ENCODE results near the gene CRYZL1. TPM values are rescaled to one million over a fixed set of nuclear protein-coding genes. Genes with fewer than 3 reads are reported as not detected.

Gene CRYZL1
- total RNA-seq, 1 experiment from 2014 or later = 13.5 TPM

- H3K79me1 ChIP-seq (ENCODE audit: insufficient read depth, low read depth, low read length, poor library complexity, severe bottlenecking) = peaks cover 5% of the 10 kb centered on the region
- Mint-ChIP-seq H3K4me1 (peaks cover 24 to 27% of the 10 kb centered on the region in 2 experiments), H3K9me3 (no peaks in the 10 kb centered on the region; a peak in 1 of 5 replicates), H3K27me3 (ENCODE audit: low read depth) (no peaks in the 10 kb centered on the region), H3K4me3 (peak within 1 kb of the TSS; percentile 97 to 99), H3K27ac (peak within 1 kb of the TSS; percentile 100), H3K36me3 (ENCODE audit: insufficient read depth in 1 of 3, low read depth in 3 of 3) (peaks cover 26 to 60% (median 42%) of the 10 kb centered on the region in 3 experiments)
- H3K14ac ChIP-seq (ENCODE audit: insufficient read depth, low read length) = peak within 1 kb of the TSS; percentile 97
- H4K91ac ChIP-seq (ENCODE audit: insufficient read length, low read depth, low read length) = no peak within 1 kb of the TSS
- no peak within 1 kb of the TSS for H2AK5ac ChIP-seq (ENCODE audit: insufficient read length, low read length)
- peak within 1 kb of the TSS; percentile 98 for H3K27ac ChIP-seq (ENCODE audit: insufficient read length, low read depth, low read length)
- H2AFZ ChIP-seq (ENCODE audit: low read length) = peak within 1 kb of the TSS; percentile 53
- H3K79me2 ChIP-seq (ENCODE audit: insufficient read depth, low read length) = peaks cover 43% of the 10 kb centered on the region
- WGBS (ENCODE audit: extremely low coverage, insufficient read length, low lambda C conversion rate) = no CpG with 5 or more reads among the region's 57 CpGs
- no peak within 1 kb of the TSS for H2BK20ac ChIP-seq (ENCODE audit: low read depth, low read length, poor library complexity, severe bottlenecking)
- H2BK12ac ChIP-seq (ENCODE audit: insufficient read length, low read depth, low read length) = peak within 1 kb of the TSS; percentile 23
- peak within 1 kb of the TSS; percentile 95 for H3T11ph ChIP-seq (ENCODE audit: low read length)
- peak within 1 kb of the TSS; percentile 98 for H3K4me2 ChIP-seq (ENCODE audit: insufficient read depth, insufficient read length, low read length)
- peak within 1 kb of the TSS; percentile 98 for H3K56ac ChIP-seq (ENCODE audit: insufficient read length, low read depth, low read length)
- peak within 1 kb of the TSS; percentile 79 for H2BK120ac ChIP-seq (ENCODE audit: low read depth, low read length, poor library complexity, severe bottlenecking)
- peak within 1 kb of the TSS; percentile 99 for H3K18ac ChIP-seq (ENCODE audit: insufficient read length, low read depth, low read length)
- no peaks in the 10 kb centered on the region for H3K9me3 ChIP-seq (ENCODE audit: control insufficient read depth, low read depth, low read length)
- H3K27me3 ChIP-seq (ENCODE audit: insufficient read depth, low read length) = no peaks in the 10 kb centered on the region
- no peak for TF ChIP-seq CTCF (conservative IDR thresholded peaks at IDR 0.05)
- no peaks in the 10 kb centered on the region for H4K20me1 ChIP-seq (ENCODE audit: control insufficient read depth, insufficient read depth, insufficient read length)
- no peak within 1 kb of the TSS for H3K23ac ChIP-seq (ENCODE audit: insufficient read length, low read depth, low read length)
- H4K8ac ChIP-seq (replicated peaks; ENCODE audit: insufficient read length, low read depth, low read length) = no peak within 1 kb of the TSS
- peak within 1 kb of the TSS; percentile 7; the same call in 1 of the 2 replicates for H3K4ac ChIP-seq (ENCODE audit: low read depth, low read length)
- no peaks in the 10 kb centered on the region for H3K4me1 ChIP-seq (ENCODE audit: insufficient read depth, low read length)
- DNase-seq = peak; percentile 99
- H2BK5ac ChIP-seq (ENCODE audit: insufficient read length, low read length) = peak within 1 kb of the TSS; percentile 91
- H3K9ac ChIP-seq (ENCODE audit: extremely low read depth, insufficient read length, low read length) = peak within 1 kb of the TSS; percentile 100
- H4K5ac ChIP-seq (ENCODE audit: insufficient read length, low read depth, low read length) = peak within 1 kb of the TSS; percentile 79
- H2BK15ac ChIP-seq (ENCODE audit: low read depth, low read length) = no peak within 1 kb of the TSS
- H3K23me2 ChIP-seq (ENCODE audit: insufficient read length, low read depth, low read length, poor library complexity, severe bottlenecking) = no peaks in the 10 kb centered on the region
Observed at GRCh38 chr21:33542640-33543504, 98.7 kb downstream of the CRYZL1 start, which contains the start of gene SON. TSS of gene SON (plus strand) at chr21:33543038. CDS start at chr21:33543093, 55 bp downstream.
